OCI-LY3 (cell line): ENCODE data around the gene HYAL4.
"Not testable (repeated sequence)": the region's sequence is repeated elsewhere in the genome, so short reads cannot be mapped to it uniquely, and the experiment has no call there.

Experiments
- H2AFZ ChIP-seq: fragments of 200-600, 300-600 bp; shearing (Covaris generic); 2 replicates; pipeline ENCODE4 v1.6.0; 2014; ENCODE audit warnings: antibody characterized with exemption, low read depth, low read length
- H3K27ac ChIP-seq: fragments of 200-600, 300-600 bp; sonication (generic); 2 replicates; pipeline ENCODE4 v1.5.1; 2014; ENCODE audit warnings: mild to moderate bottlenecking, low read length, moderate library complexity, mixed read lengths
- H3K27me3 ChIP-seq: fragments of 200-600, 300-600 bp; sonication (generic); 2 replicates; pipeline ENCODE4 v1.6.1; 2014; ENCODE audit warnings: low read depth, low read length, mixed read lengths
- H3K36me3 ChIP-seq: fragments of 200-600, 300-600 bp; sonication (generic); replicated peaks from 2 replicates; pipeline ENCODE3; 2014; ENCODE audit warnings: low read depth, low read length, mixed read lengths
- H3K4me1 ChIP-seq: fragments of 300-600, 200-600 bp; sonication (generic); 2 replicates; pipeline ENCODE4 v1.6.1; 2014; ENCODE audit warnings: low read length, mixed read lengths
- H3K4me2 ChIP-seq: fragments of 200-600, 300-600 bp; sonication (generic); 2 replicates; pipeline ENCODE4 v1.6.1; 2014; ENCODE audit warnings: low read length, mixed read lengths
- H3K4me3 ChIP-seq: fragments of 300-600, 200-600 bp; sonication (generic); 2 replicates; pipeline ENCODE4 v1.5.1; 2014; ENCODE audit warnings: antibody characterized with exemption, mild to moderate bottlenecking, low read length, moderate library complexity
- H3K79me2 ChIP-seq: fragments of 300-600, 200-600 bp; shearing (Covaris generic); 2 replicates; pipeline ENCODE4 v1.6.1; 2014; ENCODE audit warnings: mild to moderate bottlenecking, low read length, mixed read lengths
- H3K9ac ChIP-seq: fragments of 300-600, 200-600 bp; shearing (Covaris generic); 2 replicates; pipeline ENCODE4 v1.6.0; 2014; ENCODE audit warnings: mild to moderate bottlenecking, low read length, moderate library complexity
- H3K9me3 ChIP-seq: fragments of 200-600, 300-600 bp; shearing (Covaris generic); 2 replicates; pipeline ENCODE4 v1.6.1; 2014; ENCODE audit warnings: low read length, mixed read lengths; ENCODE audit not compliant: insufficient read depth
- H4K20me1 ChIP-seq: fragments of 200-600, 300-600 bp; sonication (generic); 2 replicates; pipeline ENCODE4 v1.6.1; 2016; ENCODE audit warnings: low read length, mixed read lengths; ENCODE audit not compliant: insufficient read depth
- CTCF ChIP-seq: fragments of 200-600, 300-600 bp; sonication (generic); IDR thresholded peaks from 2 replicates; pipeline ENCODE4 v1.5.1; 2014; ENCODE audit warnings: antibody characterized with exemption, low read length, low read depth
- EZH2phosphoT487 ChIP-seq: fragments of 200-600 bp; shearing (Covaris generic); IDR thresholded peaks from 2 replicates; pipeline ENCODE4 v1.6.1; 2018; ENCODE audit warnings: antibody characterized with exemption, mixed run types, low read depth

The HYAL4 gene

GRCh38 chr7:123811056-123811455, 33.9 kb upstream of the HYAL4 start:
- H3K79me2 ChIP-seq = no peaks in the 10 kb centered on the region
- no peaks in the 10 kb centered on the region for H3K36me3 ChIP-seq
- no peak overlapping the region for H3K27ac ChIP-seq
- no peaks in the 10 kb centered on the region for H4K20me1 ChIP-seq
- no peak overlapping the region for H2AFZ ChIP-seq
- H3K4me2 ChIP-seq = no peak overlapping the region
- H3K9ac ChIP-seq = no peak overlapping the region
- no peak for TF ChIP-seq CTCF
- no peak for TF ChIP-seq EZH2phosphoT487
- no peak overlapping the region for H3K4me3 ChIP-seq
- no peaks in the 10 kb centered on the region; the same call in 1 of the 2 replicates for H3K9me3 ChIP-seq
- H3K4me1 ChIP-seq = no peaks in the 10 kb centered on the region
- H3K27me3 ChIP-seq = no peaks in the 10 kb centered on the region

- Histone ChIP-seq H3K4me1 (no peaks in the 10 kb centered on the region), H3K27ac (no peak overlapping the region), H3K27me3 (no peaks in the 10 kb centered on the region), H3K9me3 (no peaks in the 10 kb centered on the region), H2AFZ (no peak overlapping the region), H3K36me3 (no peaks in the 10 kb centered on the region), H3K4me2 (no peak overlapping the region), H3K4me3 (no peak overlapping the region), H3K9ac (no peak overlapping the region), H3K79me2 (no peaks in the 10 kb centered on the region), H4K20me1 (no peaks in the 10 kb centered on the region)
- TF ChIP-seq EZH2phosphoT487 (no peak), CTCF (no peak)
Observed at GRCh38 chr7:123816916-123817315, 28.1 kb upstream of the HYAL4 start.

- no peak overlapping the region for H3K9ac ChIP-seq
- H4K20me1 ChIP-seq = no peaks in the 10 kb centered on the region
Observed at GRCh38 chr7:123819001-123819400, 26.0 kb upstream of the HYAL4 start.

GRCh38 chr7:123819795-123820194, 25.2 kb upstream of the HYAL4 start:
- H4K20me1 ChIP-seq, H3K36me3 ChIP-seq, H3K27me3 ChIP-seq, H3K4me2 ChIP-seq, H3K9ac ChIP-seq, H3K79me2 ChIP-seq, H3K9me3 ChIP-seq, H2AFZ ChIP-seq, H3K27ac ChIP-seq, H3K4me3 ChIP-seq: not testable (repeated sequence)
- H3K4me1 ChIP-seq = peaks cover 15% of the 10 kb centered on the region

More at GRCh38 chr7:123819001-123819400, 26.0 kb upstream of the HYAL4 start:
- Histone ChIP-seq H3K9me3 (no peaks in the 10 kb centered on the region), H3K27me3 (no peaks in the 10 kb centered on the region), H3K79me2 (no peaks in the 10 kb centered on the region), H3K27ac (no peak overlapping the region), H3K36me3 (no peaks in the 10 kb centered on the region), H2AFZ (0 out of 2 replicates have a peak overlapping the region, but pooled peaks have one; percentile 6), H3K4me2 (no peak overlapping the region), H3K4me3 (no peak overlapping the region), H3K4me1 (peaks cover 7% of the 10 kb centered on the region)
- no peak for TF ChIP-seq EZH2phosphoT487
- TF ChIP-seq CTCF = no peak

GRCh38 chr7:123820864-123821263, 24.1 kb upstream of the HYAL4 start:
- Histone ChIP-seq H3K27me3 (no peaks in the 10 kb centered on the region), H4K20me1 (no peaks in the 10 kb centered on the region), H3K4me1 (peaks cover 16% of the 10 kb centered on the region), H3K9me3 (no peaks in the 10 kb centered on the region), H3K27ac (no peak overlapping the region), H3K79me2 (no peaks in the 10 kb centered on the region), H3K9ac (no peak overlapping the region), H3K4me3 (no peak overlapping the region), H3K4me2 (no peak overlapping the region), H2AFZ (no peak overlapping the region), H3K36me3 (no peaks in the 10 kb centered on the region)
- TF ChIP-seq CTCF (no peak), EZH2phosphoT487 (no peak)
